Sigmoid colon (tissue), 7 donors: ENCODE results near the gene GJC1. TPM values are rescaled to one million over a fixed set of nuclear protein-coding genes. Genes with fewer than 3 reads are reported as not detected.

ENCODE experiments used
- DNase-seq: peaks from one replicate; pipeline ENCODE4 v3.0.0-alpha.2; 2019
- H3K27ac ChIP-seq, 4 donors: fragments of 200-600 bp; sonication (generic); one replicate each; pipeline ENCODE4 v1.5.1; 2016 to 2019; ENCODE audit warnings: mild to moderate bottlenecking in 1 of 4
- H3K27me3 ChIP-seq, 3 donors: fragments of 200-600 bp; sonication (generic); one replicate each; pipeline ENCODE4 v1.5.1; 2019; ENCODE audit warnings: mild to moderate bottlenecking in 1 of 3
- H3K36me3 ChIP-seq, 4 donors: fragments of 200-600 bp; sonication (generic); one replicate each; pipeline ENCODE4 v1.5.1; 2016 to 2019
- H3K4me1 ChIP-seq, 4 donors: fragments of 200-600 bp; sonication (generic); one replicate each; pipeline ENCODE4 v1.5.1; 2017 to 2019
- H3K4me3 ChIP-seq, 4 donors: fragments of 200-600 bp; sonication (generic); one replicate each; pipeline ENCODE4 v1.5.1; 2017 to 2019; ENCODE audit warnings: mild to moderate bottlenecking in 2 of 4, moderate library complexity in 1 of 4
- H3K9me3 ChIP-seq, 4 donors: fragments of 200-600 bp in 3 of 4; sonication (generic) in 3 of 4; one replicate each; pipeline versions ENCODE4 v1.5.1 to v1.6.1; 2013 to 2019
- EP300 ChIP-seq, 4 donors: sonication (generic); formaldehyde crosslinking; IDR thresholded peaks; one replicate each; pipeline ENCODE4 v1.6.1; 2017; ENCODE audit warnings: antibody characterized with exemption in 4 of 4
- POLR2A ChIP-seq, 2 donors: fragments of 450-650 bp; IDR thresholded peaks; one replicate each; pipeline ENCODE4 v1.6.1; 2016; ENCODE audit warnings: antibody characterized with exemption in 2 of 2, mild to moderate bottlenecking in 2 of 2, moderate library complexity in 2 of 2
- POLR2AphosphoS5 ChIP-seq, 4 donors: sonication (generic); formaldehyde crosslinking; IDR thresholded peaks; one replicate each; pipeline ENCODE4 v1.6.1; 2017; ENCODE audit warnings: antibody characterized with exemption in 4 of 4
- WGBS, 2 donors: extraction: QIAGEN DNeasy Blood & Tissue Kit; methylation state at CpG; one replicate each; pipeline ENCODE4 v1.1.7; 2013; 5-methylcytosine and 5-hydroxymethylcytosine counted together
- intact Hi-C: fragments of 100-400 bp; cut with DNase I; formaldehyde crosslinking; loops from one replicate; pipeline ENCODE4 v1.15.1; 2023
- polyA plus RNA-seq, 3 donors: library from polyadenylated mRNA; stranded (reverse); fragments of 200-250 nt; gene quantifications; one replicate each; pipeline ENCODE4 v1.2.3, GENCODE V29; 2013
- total RNA-seq, 4 donors: library from RNA; depleted of rRNA; stranded (reverse); fragments of >200 nt; gene quantifications; one replicate each; pipeline ENCODE4 v1.1.0, GENCODE V29; 2016
- TF ChIP-seq, protein P1 (sequence below), 4 experiments: fragments of 450-650 bp in 3 of 4; fragments of 200-600 bp in 1 of 4; IDR thresholded peaks; one replicate each; pipeline ENCODE4 v1.5.1; 2016 to 2019; ENCODE audit warnings: antibody characterized with exemption in 4 of 4, mild to moderate bottlenecking in 3 of 4, moderate library complexity in 2 of 4
- donor health status: healthy with polysubstance abuse.
- donor health status: Bipolar disorder and iron deficiency.
- donor health status: healthy.

GJC1 gene
- total and polyA plus RNA-seq, 7 donors, result 0.23 to 134 (median 68.0) TPM

DNA sequence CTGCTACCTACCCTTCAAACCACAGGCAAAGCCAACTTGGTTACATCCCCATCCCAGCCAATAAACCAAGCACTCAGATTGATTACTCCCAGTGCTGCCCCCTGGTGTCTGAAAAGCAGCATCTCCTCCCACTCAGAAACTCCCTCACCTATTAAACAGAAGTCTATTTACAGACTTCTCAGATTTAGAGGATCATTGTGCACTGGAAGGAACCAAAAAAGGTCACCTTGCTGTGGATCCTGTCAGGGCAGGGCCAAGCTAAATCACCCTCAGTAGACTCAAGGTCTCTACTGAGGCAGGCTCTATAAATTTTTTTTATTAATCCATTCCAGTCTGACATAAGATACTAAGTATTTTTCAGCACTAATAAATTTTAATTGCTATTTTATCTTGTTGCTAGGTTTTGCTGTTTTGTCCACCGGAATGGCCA is 35.2 kb upstream of the GJC1 start:
- Histone ChIP-seq H3K27ac (peak overlapping the region in 3 of 4 donors; percentile 82 to 91 (median 83)), H3K36me3 (peaks cover 1 to 54% (median 16%) of the 10 kb centered on the region in 4 donors), H3K4me1 (peaks cover 0 to 59% (median 49%) of the 10 kb centered on the region in 4 donors), H3K27me3 (no peaks in the 10 kb centered on the region), H3K4me3 (no peak overlapping the region), H3K9me3 (no peaks in the 10 kb centered on the region)
- DNase-seq, result peak; percentile 86
- WGBS, 2 donors, result 48 to 69% methylated on average over 1 of the region's 1 CpG
- TF ChIP-seq POLR2AphosphoS5 (IDR thresholded peaks at IDR 0.05) (peak; percentile 12 to 73 (median 60)), EP300 (IDR thresholded peaks at IDR 0.05) (peak in 2 of 4 donors; percentile 23 to 35), POLR2A (IDR thresholded peaks at IDR 0.05) (no peak)
- TF ChIP-seq, protein P1, sequence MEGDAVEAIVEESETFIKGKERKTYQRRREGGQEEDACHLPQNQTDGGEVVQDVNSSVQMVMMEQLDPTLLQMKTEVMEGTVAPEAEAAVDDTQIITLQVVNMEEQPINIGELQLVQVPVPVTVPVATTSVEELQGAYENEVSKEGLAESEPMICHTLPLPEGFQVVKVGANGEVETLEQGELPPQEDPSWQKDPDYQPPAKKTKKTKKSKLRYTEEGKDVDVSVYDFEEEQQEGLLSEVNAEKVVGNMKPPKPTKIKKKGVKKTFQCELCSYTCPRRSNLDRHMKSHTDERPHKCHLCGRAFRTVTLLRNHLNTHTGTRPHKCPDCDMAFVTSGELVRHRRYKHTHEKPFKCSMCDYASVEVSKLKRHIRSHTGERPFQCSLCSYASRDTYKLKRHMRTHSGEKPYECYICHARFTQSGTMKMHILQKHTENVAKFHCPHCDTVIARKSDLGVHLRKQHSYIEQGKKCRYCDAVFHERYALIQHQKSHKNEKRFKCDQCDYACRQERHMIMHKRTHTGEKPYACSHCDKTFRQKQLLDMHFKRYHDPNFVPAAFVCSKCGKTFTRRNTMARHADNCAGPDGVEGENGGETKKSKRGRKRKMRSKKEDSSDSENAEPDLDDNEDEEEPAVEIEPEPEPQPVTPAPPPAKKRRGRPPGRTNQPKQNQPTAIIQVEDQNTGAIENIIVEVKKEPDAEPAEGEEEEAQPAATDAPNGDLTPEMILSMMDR (IDR thresholded peaks at IDR 0.05), result peak; percentile 83 to 90 (median 87)
- intact Hi-C loops, result no loop called here

DNA sequence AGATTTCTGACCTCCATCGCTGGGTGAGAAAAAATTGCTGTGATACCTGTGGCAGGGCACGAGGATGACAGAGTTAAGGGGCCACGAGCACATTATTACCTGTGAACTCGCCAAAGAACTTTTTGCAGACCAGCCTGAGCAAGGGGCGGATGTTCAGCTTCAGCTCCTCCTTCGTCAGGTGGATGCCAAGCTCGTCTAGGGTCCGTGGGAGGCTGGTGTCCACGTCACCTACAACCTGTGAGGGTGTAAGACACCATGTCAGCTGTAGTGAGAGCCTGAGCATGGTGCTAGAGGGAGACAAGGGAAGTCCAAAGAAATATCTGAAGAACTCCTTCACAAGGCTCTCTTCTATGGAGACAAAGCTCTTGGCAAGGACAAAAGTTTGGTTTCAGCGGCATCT is 34.7 kb upstream of the GJC1 start:
- peak overlapping the region in 3 of 4 donors; percentile 82 to 91 (median 83) for H3K27ac ChIP-seq
- WGBS, 2 donors, result 73 to 81% methylated on average over 10 of the region's 10 CpGs
- intact Hi-C loops, result loop anchor here (1.0 kb wide), 1 partner anchor 86 kb away; no protein-coding TSS in a partner anchor
- peaks cover 6 to 57% (median 20%) of the 10 kb centered on the region in 4 donors for H3K36me3 ChIP-seq
- TF ChIP-seq, protein P1 (IDR thresholded peaks at IDR 0.05), result no peak
- TF ChIP-seq POLR2A (IDR thresholded peaks at IDR 0.05), result no peak
- no peaks in the 10 kb centered on the region for H3K9me3 ChIP-seq
- DNase-seq, result no peak
- peaks cover 0 to 59% (median 49%) of the 10 kb centered on the region in 4 donors for H3K4me1 ChIP-seq
- H3K27me3 ChIP-seq, result no peaks in the 10 kb centered on the region
- no peak overlapping the region for H3K4me3 ChIP-seq

DNA sequence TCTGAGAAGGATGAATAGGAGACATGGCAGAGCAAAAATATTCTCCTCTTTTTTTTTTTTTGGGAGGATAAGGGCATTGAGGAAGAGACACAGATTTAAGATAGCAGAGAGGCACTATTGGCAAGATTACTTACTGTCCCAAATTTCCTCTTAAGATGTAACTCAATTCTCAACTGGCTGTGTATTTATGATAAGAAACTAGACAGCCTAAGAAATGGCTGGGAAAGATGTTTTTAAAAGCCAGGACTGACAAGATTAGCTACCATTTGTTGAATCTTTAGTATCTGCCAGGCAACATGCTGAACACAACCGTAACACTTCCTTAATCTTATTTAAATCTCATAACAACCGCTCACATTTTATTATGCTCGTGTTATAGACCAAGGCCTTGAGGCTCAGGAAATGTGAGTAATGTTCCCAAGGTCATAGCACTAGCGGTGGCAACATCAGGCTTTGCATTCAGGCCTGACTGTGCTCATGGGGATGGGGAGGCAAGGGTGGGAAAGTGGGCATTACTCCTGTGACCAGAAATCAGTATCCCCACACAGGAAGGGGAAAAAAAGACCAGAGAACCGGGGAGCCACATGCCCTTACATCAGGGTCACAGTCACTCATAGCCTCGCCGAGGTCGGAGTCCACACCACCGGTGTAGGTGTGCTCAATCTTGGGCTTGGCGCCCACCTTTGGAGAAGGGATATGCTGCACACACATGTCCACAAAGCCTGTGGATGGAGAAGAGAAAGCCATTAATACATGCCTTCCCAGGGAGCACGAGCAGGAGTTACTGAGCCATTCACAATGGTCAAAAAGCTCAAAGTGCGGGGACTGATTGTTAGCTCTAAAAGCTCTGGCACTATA is 33.2 kb upstream of the GJC1 start:
- 82 to 91% methylated on average over 12 of the region's 12 CpGs for WGBS, 2 donors
- Histone ChIP-seq H3K36me3 (peaks cover 17 to 65% (median 35%) of the 10 kb centered on the region in 4 donors), H3K4me1 (peaks cover 0 to 49% (median 39%) of the 10 kb centered on the region in 4 donors), H3K27ac (peak overlapping the region in 3 of 4 donors; percentile 82 to 91 (median 83)), H3K4me3 (no peak overlapping the region), H3K9me3 (no peaks in the 10 kb centered on the region), H3K27me3 (no peaks in the 10 kb centered on the region)
- TF ChIP-seq POLR2A (IDR thresholded peaks at IDR 0.05) (no peak), POLR2AphosphoS5 (IDR thresholded peaks at IDR 0.05) (no peak)
- TF ChIP-seq, protein P1 (IDR thresholded peaks at IDR 0.05), result no peak
- intact Hi-C loops, result loop anchor here (2.0 kb wide), 1 partner anchor 32 kb away; the partner anchor contains the start of gene GJC1
- no peak for DNase-seq

DNA sequence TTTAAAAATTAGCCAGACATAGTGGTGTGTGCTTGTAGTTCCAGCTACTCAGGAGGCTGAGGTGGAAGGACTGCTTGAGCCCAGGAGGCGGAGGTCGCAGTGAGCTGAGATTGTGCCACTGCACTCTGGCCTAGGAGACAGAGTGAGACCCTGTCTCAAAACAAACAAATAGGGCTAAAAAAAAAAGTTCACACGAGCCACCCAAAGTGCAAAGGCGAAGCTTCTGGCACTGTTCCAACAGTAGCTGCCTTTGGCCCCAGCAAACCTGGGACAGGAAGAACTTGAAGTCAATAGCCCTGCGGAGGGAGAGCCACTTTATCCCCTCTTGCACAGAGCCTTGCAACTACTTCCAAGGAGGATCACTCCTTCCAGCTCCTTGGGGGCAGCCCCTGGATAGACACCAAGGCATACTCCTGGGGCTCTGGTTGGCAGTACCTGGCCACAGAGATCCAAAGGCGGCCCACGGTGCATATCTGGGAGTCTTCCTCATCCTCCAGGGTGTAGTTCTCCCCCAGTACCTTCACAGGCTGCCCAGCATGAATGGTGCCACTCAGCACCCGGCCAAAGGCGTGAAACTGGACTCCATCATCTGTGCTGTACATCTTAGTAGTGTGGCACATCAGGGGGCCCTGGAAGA is 32.3 kb upstream of the GJC1 start:
- H3K9me3 ChIP-seq, result no peaks in the 10 kb centered on the region
- H3K27me3 ChIP-seq, result no peaks in the 10 kb centered on the region
- H3K27ac ChIP-seq, result peak overlapping the region in 3 of 4 donors; percentile 44 to 91 (median 83)
- TF ChIP-seq POLR2A (IDR thresholded peaks at IDR 0.05) (no peak), POLR2AphosphoS5 (IDR thresholded peaks at IDR 0.05) (no peak), EP300 (IDR thresholded peaks at IDR 0.05) (no peak)
- TF ChIP-seq, protein P1 (IDR thresholded peaks at IDR 0.05), result no peak
- 81 to 90% methylated on average over 9 of the region's 9 CpGs for WGBS, 2 donors
- intact Hi-C loops, result loop anchor here (2.0 kb wide), 1 partner anchor 32 kb away; the partner anchor contains the start of gene GJC1
- no peak for DNase-seq
- H3K4me1 ChIP-seq, result peaks cover 0 to 40% (median 31%) of the 10 kb centered on the region in 4 donors
- H3K4me3 ChIP-seq, result no peak overlapping the region
- H3K36me3 ChIP-seq, result peaks cover 17 to 74% (median 41%) of the 10 kb centered on the region in 4 donors
